HG02973 (cell line): ENCODE measurements around the gene EEIG2.
A peak's percentile ranks its signal among the peaks of the same experiment; 100 is the strongest.
"Not testable (repeated sequence)": the region's sequence is repeated elsewhere in the genome, so short reads cannot be mapped to it uniquely, and the experiment has no call there.

Experiments used
- ATAC-seq: cut with Tn5 transposase; IDR thresholded peaks from one replicate; pipeline ENCODE4 v1.9.1; 2021; ENCODE audit warnings: moderate library complexity; ENCODE audit not compliant: unreplicated experiment

Gene EEIG2

DNA sequence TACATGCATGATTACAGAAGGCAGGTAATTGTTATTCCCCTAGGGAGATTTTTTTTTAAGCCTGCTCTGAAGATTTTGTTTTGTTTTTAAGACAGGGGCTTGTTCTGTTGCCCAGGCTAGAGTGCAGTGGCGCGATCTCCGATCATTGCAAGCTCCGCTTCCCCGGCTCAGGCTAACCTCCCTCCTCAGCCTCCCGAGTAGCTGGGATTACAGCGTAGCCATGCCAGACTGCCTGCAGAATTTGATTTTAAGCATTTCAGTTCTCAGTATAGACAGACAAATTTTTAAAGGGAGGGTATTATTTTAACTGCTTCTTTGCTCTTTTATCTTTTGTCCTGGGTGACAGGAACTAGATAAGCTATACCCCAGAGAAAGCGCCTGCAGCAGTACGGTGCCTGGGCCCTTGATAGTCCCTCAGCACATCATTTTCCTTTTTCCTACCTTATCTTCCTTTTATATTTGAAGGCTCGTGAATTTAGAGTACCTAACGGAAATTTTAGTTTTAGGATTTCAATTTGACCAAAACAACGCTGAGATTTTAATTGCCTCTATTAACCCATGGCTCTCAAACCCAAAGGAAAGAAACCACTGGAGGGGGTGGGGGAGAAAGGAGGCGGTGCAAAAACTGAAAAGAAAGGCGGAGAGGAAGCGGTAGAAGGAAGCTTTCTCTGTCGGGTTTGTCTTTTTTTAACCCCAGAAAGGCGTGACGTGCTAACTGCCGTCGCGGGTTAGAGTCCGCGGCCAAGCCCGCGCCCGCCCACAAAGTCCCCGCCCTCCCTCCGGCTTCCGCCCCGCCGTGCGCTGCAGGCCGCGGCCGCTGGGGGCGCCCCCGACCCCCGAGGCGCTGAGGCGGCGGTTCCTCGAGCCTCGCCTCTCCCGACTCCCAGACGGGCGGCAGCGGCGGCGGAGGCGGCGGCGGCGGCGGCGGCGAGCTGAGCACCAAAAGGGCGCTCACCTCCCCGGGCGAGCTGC lies at the start of gene EEIG2:
Gene EEIG2, plus strand, starts transcription at position 886 of the 972 bp plus-strand sequence. CDS start 329 bp downstream, outside the sequence.
- ATAC-seq: peak; percentile 76

DNA sequence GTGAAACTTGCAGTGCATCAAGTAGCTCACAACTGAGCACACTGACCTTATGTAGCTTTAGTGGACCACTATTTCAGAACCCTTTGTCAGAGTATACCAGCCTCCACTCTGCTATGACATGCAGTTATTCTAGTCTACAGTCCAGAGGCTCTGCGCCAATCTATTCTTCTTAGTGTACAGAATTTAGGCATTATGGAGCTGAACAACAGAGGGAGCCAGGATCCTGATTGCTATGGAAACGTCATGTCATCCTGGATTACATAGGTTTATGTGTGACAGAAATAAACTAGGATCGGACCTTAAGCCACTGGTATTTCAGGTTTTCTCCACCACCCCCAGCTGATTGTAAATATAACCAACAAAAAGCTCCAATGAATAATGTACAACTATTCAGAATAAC lies 48.1 kb upstream of the EEIG2 start:
- no peak for ATAC-seq

DNA sequence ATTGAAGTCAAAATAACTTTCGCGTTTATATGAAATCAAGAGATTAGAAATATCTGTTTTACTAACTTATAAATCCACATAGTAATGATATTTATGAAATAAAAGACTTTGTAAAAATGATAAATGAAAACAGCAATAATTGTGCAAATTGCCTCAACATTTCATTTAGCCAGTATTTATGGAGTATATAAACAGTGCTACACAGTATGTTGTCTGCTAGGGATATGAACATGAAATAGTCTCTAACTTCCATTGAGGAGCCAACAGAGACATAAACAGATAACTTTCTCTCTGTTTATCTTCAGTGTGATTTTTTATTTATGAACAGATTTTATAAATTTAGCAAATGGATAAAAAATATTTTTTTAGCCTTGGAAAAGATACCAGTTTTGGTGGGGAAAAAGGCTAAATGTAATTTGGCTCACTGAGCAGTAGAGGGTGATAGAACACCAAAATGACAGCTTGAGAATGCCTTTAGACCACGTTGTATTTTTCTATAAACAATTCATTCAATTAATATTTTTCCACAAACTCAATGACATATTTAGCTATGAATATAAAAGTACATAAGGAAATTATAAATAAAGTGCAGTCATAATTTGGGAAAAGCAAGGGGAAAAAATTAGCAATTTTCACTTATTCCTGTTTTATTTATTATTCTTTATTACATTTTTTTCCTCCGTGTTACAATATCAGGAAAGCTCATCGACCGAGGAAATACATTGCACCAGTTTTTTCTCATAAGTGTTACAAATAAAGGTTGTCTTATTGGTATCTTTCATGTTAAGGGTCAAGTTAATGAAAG lies 47.5 kb upstream of the EEIG2 start:
- peak; percentile 60 for ATAC-seq

DNA sequence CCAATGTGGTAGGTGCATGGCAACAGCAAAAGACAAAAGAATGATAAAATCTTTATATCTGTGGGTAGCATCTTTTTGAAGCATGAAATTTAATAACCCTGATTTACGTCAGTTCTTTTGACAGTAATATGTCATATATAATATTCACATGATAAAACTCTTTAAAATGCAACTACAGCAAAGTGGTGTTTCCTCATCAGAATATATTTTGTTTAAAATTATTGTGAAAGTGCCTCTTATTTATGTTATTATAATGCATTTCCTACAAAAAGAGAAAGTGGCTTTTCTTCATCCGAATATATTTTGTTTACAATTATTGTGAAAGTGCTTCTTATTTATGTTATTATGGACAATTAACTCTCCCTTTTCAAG lies 46.9 kb upstream of the EEIG2 start:
- no peak for ATAC-seq

DNA sequence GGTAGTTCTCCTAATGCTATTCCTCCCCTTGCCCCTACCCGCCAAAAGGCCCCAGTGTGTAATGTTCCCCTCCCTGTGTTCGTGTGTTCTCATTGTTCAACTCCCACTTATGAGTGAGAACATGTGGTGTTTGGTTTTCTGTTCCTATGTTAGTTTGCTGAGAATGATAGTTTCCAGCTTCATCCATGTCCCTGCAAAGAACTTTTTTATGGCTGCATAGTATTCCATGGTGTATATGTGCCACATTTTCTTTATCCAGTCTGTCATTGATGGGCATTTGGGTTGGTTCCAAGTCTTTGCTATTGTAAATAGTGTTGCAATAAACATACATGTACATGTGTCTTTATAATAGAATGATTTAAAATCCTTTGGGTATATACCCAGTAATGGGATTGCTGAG lies 46.0 kb upstream of the EEIG2 start:
- not testable (repeated sequence) for ATAC-seq

DNA sequence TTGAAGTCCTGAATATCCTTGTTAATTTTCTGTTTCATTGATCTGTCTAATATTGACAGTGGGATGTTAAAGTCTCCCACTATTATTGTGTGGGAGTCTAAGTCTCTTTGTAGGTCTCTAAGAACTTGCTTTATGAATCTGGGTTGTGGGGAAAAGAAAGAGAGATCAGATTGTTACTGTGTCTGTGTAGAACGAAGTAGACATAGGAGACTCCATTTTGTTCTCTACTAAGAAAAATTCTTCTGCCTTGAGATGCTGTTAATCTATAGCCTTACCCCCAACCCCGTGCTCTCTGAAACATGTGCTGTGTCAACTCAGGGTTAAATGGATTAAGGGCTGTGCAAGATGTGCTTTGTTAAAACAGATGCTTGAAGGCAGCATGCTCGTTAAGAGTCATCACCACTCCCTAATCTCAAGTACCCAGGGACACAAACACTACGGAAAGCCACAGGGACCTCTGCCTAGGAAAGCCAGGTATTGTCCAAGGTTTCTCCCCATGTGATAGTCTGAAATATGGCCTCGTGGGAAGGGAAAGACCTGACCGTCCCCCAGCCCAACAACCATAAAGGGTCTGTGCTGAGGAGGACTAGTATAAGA lies 42.5 kb upstream of the EEIG2 start:
- not testable (repeated sequence) for ATAC-seq

DNA sequence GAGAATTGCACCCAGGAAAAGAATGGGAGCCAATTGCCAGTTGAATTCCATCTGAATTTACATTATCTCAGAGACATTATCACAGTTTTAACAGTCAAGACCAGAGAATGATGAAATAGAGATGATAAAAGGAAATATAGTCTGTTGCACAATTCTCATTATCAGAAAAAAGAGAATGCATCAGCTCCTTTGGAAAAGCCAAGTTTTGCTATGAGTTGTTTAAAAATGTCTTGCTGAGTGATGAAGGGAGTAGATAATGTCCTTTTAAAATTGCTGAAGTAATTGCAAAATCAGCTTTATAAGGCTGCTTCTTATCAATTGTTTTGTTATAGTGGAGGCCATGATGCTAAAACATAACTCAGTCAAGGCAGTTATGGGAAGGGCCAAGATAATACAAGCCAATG lies 37.9 kb upstream of the EEIG2 start:
- ATAC-seq: no peak

DNA sequence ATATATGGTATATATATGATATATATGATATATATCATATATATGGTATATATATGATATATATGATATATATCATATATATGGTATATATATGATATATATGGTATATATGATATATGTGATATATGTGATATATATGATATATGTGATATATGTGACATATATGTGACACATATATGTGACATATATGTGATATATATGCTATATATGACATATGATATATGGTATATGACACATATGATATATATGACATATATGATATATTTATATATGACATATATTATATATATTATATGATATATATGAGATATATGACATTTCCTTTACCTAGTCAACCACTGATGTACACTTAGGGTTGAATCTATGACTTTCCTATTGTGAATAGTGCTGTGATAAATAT lies 36.1 kb upstream of the EEIG2 start:
- ATAC-seq: no peak

DNA sequence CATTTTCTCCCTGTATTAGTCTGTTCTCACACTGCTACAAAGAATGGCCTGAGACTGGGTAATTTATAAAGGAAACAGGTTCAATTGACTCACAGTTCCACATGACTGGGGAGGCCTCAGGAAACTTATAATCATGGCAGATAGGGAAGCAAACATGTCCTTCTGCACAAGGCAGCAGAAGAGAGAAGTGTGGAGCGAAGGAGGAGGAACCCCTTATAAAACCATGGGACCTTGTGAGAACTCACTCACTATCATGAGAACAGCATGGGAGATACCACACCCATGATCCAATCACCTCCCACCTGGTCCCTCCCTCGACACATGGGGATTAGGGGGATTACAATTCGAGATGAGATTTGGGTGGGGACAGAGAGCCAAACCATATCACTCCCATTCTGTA lies 35.2 kb upstream of the EEIG2 start:
- ATAC-seq: no peak

DNA sequence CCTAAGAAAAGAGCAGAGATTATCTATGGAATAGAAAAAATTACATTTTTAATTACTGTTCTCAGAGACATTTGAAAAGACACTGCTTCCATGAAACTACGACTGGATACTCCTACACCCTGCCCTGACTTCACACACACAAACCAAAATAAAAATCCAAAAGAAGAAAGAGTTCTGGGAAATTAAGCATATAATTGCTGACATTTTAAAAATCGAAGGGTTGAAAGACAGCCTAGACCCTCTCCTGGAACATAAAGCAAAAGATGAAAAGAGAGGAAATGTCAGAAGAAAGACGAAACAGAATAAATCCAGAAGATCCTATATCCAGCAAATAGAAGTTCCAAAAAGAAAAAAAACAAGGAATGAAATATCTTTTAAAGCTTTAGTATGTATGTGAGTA lies 32.8 kb upstream of the EEIG2 start:
- no peak for ATAC-seq

DNA sequence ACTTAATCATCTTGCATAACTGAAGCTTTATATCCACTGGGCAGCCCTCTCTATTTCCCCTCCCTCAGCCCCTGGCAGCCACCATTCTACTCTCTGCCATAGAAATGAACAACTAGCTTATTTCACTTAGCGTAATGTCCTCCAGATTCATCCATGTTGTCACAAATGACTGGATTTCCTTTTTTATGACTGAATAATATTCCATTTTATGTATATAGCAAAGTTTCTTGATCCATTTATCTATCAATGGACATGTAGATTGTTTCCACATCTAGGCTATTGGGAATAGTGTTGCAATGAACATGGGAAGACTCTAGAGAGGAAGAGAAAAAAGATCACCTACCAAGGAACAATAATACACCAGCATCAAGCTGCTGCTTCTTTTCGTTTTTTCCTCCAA lies 32.1 kb upstream of the EEIG2 start:
- no peak for ATAC-seq

DNA sequence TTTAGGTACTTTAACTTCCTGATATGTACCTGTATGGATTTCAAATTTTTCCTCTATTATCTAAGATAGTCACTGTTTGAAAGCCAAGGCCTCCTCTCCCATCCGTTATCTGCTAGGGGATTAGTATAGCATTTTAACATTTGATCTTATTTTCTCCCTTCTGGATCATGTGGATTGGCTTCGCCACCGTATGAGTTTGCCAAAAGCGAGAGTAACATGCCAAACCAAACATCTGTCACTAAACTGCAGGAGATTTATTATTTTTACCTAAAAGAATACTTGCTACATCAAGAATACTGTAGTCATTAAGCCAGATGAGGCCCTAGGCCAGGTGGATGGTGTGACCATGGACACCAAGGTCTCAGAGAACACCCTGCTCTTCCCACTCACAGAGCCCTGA lies 28.5 kb upstream of the EEIG2 start:
- ATAC-seq: no peak

DNA sequence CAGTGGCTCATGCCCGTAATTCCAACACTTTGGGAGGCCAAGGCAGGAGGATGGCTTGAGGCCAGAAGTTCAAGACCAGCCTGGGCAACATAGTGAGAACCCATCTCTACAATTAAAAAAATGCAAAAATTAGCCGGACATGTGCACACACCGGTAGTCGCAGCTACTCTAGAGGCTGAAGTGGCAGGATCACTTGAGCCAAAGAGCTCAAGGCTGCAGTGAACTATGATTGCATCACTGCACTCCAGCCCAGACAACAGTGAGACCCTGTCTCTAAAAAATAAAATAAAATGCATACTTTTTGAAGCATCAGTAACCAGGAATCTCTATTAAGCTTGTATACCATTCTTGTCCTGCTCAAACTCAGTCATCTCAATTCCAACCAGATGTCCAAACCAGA lies 27.2 kb upstream of the EEIG2 start:
- ATAC-seq: no peak

DNA sequence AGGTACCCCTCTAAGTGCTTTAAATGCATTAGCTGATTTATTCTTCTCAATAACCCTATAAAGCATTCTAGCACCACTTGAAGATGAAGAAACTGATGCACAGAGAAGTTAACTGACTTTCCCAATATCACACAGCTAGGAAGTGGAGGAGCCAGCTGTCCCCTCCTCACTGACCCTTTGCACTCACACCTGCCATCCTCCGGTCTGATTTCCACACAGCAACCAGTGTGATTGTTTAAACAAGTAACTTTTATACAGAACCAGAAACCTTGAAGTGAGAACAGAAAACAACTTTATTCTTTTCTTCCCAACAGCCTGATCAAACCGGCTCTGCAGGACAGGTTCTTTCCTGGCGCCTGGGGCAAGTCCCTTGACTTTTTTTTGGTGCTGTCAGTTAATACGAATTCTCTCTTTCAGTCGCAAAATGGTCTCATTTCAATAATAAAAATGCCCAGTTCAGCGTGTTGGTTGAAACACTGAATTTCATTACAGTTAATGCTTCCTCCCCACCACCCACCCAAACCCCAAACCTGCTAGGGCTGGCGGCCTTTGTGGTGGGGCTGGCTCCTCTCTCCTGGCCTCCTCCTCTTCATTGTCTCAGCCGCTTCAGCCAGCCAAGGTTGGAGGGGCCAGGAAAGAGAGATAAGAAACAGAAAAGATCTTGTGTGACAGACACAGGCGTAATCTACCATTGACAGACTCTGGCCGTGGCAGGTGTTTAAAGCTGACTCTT lies 26.4 kb upstream of the EEIG2 start:
- peak; percentile 49 for ATAC-seq

DNA sequence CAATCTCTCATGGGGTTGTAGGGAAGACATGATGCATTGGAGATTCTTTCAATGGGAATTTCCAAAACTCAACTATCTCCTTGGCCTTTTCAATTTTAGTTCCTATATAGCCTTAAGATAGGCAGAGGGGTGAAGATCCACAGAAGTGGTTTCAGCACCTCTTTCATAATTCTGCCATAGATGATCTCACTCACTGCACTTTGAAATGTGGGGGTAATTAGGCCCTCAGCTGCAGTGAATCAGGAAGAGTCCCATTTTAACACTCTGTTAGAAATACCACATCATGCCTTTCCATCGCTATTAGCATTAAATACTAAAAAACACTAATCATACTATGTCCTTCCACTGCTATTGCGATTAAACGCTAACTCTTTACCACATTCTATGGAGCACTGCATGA lies 25.1 kb upstream of the EEIG2 start:
- no peak for ATAC-seq

DNA sequence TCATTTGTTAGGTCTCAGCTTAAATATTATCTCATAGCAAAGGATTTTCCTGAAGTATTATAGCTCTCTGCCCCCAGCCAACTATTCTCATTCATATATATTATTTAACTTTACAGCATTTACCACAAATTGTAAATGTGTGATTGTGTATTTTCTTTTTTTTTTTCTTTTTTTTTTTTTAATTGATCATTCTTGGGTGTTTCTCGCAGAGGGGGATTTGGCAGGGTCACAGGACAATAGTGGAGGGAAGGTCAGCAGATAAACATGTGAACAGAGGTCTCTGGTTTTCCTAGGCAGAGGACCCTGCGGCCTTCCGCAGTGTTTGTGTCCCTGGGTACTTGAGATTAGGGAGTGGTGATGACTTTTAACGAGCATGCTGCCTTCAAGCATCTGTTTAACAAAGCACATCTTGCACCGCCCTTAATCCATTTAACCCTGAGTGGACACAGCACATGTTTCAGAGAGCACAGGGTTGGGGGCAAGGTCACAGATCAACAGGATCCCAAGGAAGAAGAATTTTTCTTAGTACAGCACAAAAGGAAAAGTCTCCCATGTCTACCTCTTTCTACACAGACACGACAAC lies 24.5 kb upstream of the EEIG2 start:
- not testable (repeated sequence) for ATAC-seq

DNA sequence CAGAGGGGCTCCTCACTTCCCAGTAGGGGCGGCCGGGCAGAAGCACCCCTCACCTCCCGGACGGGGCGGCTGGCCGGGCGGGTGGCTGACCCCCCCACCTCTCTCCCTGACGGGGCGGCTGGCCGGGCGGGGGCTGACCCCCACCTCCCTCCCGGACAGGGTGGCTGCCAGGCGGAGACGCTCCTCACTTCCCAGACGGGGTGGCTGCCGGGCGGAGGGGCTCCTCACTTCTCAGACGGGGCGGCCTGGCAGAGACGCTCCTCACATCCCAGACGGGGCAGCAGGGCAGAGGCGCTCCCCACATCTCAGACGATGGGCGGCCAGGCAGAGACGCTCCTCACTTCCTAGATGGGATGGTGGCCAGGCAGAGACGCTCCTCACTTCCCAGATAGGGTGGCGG lies 23.9 kb upstream of the EEIG2 start:
- ATAC-seq: not testable (repeated sequence)

DNA sequence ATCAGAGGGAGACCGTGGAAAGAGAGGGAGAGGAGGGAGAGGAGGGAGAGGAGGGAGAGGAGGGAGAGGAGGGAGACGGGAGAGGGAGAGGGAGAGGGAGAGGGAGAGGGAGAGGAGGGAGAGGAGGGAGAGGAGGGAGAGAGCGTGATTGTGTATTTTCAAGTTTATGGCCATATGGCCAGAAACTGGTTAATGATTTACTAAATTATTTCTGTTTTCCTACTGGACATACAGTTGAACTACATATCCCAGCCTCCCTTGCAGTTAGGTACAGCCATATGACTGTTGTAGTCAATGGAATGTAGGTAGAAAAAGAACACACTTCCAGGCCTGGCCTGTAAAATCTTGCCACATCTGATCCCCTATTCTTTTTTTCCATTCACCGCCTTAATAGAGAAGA lies 23.1 kb upstream of the EEIG2 start:
- ATAC-seq: not testable (repeated sequence)

DNA sequence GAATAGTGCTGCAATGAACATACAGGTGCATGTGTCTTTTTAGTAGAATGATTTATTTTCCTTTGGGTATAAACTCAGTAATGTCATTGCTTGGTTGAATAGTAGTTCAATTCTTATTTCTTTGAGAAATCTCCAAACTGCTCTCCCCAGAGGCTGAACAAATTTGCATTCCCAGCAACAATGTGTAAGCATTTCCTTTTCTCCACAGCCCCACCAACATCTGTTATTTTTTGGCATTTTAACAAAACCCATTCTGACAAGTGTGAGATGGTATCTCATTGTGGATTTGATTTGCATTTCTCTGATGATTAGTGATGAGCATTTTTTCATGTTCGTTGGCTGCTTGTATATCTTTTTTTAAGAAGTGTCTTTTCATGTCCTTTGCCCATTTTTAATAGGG lies 21.9 kb upstream of the EEIG2 start:
- no peak for ATAC-seq

DNA sequence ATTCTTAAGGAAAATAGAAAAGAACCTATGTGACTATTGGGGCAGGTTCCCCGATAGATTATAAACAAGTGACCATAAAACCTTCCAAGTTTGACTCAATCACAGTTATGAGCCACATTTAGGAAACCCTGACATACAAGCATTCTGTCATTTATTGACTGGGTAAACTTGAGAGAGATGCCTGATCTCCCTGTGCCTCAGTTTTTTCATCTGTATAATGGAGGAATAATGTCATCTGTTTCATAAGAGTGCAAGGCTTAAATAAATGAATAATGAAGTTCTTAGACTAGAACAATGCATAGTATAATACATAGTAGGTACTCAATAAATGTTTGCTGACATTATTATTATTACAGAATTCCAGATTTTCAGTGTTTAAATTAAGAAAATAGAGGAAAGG lies 18.9 kb upstream of the EEIG2 start:
- ATAC-seq: no peak

DNA sequence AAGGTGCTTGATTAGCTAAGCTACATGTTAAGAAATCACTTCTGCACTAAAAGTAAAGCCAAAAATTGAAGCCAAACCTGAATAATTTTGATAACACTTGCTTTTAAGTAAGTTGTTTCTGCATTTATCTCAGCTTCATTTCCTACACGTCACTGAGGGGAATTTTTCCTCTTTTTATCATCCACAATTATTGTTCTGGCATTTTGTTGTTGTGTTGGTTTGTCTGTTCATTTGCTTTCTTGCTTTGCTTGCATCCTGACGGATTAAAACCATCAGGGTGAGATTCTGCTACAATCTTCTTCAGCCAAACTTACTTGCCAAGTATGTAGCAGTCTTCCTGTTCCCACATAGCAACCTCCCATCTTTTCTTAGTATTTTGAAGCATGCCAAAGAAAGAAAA lies 18.0 kb upstream of the EEIG2 start:
- ATAC-seq: no peak
